Measurements from ENCODE around the gene NEURL1B. TPM values are rescaled to one million over a fixed set of nuclear protein-coding genes. Genes with fewer than 3 reads are reported as not detected.
A peak's percentile ranks its signal among the peaks of the same experiment; 100 is the strongest.
"Not testable (repeated sequence)": the region's sequence is repeated elsewhere in the genome, so short reads cannot be mapped to it uniquely, and the experiment has no call there.

The NEURL1B gene
- total and polyA plus RNA-seq, 4 experiments from 2014 or later, result 0.02 to 0.20 (median 0.08) TPM; not detected in 1

- CTCF ChIA-PET (ENCODE audit: partially characterized antibody), result no interaction called here
- POLR2A ChIA-PET (ENCODE audit: partially characterized antibody), result no interaction called here
- Mint-ChIP-seq H3K27ac (no peak overlapping the region), H3K9me3 (no peaks in the 10 kb centered on the region), H3K36me3 (no peaks in the 10 kb centered on the region), H3K27me3 (peaks cover 0 to 3% of the 10 kb centered on the region in 2 donors), H3K4me1 (peaks cover 0 to 2% (median 0%) of the 10 kb centered on the region in 4 donors), H3K4me3 (no peak overlapping the region)
- H3K9me3 ChIP-seq (ENCODE audit: control insufficient read depth in 1 of 2, low read length in 2 of 2), result no peaks in the 10 kb centered on the region
- H3K36me3 ChIP-seq (ENCODE audit: insufficient read depth, low read length), result no peaks in the 10 kb centered on the region
- no peak overlapping the region for H3K4me3 ChIP-seq (ENCODE audit: low read length in 2 of 2)
- H3K4me1 ChIP-seq (ENCODE audit: insufficient read depth, low read length), result no peaks in the 10 kb centered on the region
- H3K27ac ChIP-seq (ENCODE audit: low read depth, low read length), result no peak overlapping the region
- intact Hi-C loops (cut with micrococcal nuclease), result no loop called here
- DNase-seq, result no peak
- H3K27me3 ChIP-seq (ENCODE audit: insufficient read depth, low read length), result no peaks in the 10 kb centered on the region
Observed at GRCh38 chr5:172674155-172674554, 33.1 kb downstream of the NEURL1B start.

DNA sequence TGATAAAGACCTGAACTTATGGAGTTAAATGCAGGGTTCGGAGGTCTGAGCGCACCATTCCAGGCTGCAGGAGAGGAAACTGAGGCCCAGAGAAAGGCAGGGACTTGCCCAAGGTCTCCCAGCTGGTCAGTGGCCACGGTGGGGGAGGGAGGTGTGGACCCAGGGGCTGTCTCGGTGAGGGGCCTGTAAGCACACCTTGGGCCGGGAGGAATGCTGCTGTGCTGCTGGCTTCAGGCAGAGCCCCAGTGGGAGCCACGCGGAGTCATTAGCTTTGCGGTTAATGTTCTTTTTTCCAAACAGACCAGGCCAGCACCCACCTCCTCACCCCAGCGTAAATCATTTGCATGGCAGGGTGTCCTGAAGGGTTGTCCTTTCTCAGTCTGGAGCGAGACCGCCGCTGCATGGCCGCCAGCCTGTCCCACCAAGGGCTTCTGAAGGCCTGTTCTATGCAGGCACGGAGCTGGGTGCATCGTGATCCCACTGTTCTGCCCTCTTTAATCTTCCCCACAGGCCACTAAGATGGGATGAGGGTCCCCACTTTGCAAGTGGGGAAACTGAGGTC is 35.9 kb downstream of the NEURL1B start:
- Histone ChIP-seq H3K9me3 (ENCODE audit: control insufficient read depth in 1 of 2, low read length in 2 of 2) (no peaks in the 10 kb centered on the region), H3K4me1 (ENCODE audit: insufficient read depth, low read length) (no peaks in the 10 kb centered on the region), H3K27me3 (ENCODE audit: insufficient read depth, low read length) (no peaks in the 10 kb centered on the region), H3K27ac (ENCODE audit: low read depth, low read length) (no peak overlapping the region), H3K4me3 (ENCODE audit: low read length in 2 of 2) (no peak overlapping the region), H3K36me3 (ENCODE audit: insufficient read depth, low read length) (no peaks in the 10 kb centered on the region)
- Mint-ChIP-seq H3K4me1 (no peaks in the 10 kb centered on the region), H3K27me3 (peaks cover 0 to 2% of the 10 kb centered on the region in 2 donors), H3K9me3 (no peaks in the 10 kb centered on the region), H3K36me3 (no peaks in the 10 kb centered on the region), H3K27ac (no peak overlapping the region), H3K4me3 (no peak overlapping the region)
- intact Hi-C loops (cut with micrococcal nuclease), result no loop called here
- no peak for DNase-seq
- ChIA-PET CTCF (ENCODE audit: partially characterized antibody) (no interaction called here), POLR2A (ENCODE audit: partially characterized antibody) (no interaction called here)

DNA sequence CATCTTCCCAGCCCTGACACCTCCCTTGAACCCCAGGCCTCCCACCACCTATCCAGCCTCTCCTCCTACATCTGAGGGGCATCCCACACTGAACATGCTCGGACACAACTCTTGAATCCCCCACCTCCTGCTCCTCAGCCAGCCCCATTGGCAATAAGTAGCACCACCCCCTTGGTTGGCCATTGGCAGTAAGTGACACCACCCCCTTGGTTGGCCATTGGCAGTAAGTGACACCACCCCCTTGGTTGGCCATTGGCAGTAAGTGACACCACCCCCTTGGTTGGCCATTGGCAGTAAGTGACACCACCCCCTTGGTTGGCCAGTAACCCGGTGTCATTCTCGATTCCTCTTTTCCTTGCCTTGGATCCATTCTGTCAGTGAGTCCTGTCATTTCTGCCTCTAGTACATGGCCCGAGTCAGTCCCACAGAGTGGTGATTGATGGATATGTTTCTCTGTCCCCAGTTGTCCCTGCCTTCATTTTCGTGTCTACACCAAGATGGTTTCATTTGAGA is 37.4 kb downstream of the NEURL1B start:
- H3K27ac ChIP-seq (ENCODE audit: low read depth, low read length); H3K9me3 Mint-ChIP-seq; H3K36me3 Mint-ChIP-seq; H3K27me3 ChIP-seq (ENCODE audit: insufficient read depth, low read length); DNase-seq; H3K4me3 Mint-ChIP-seq; H3K9me3 ChIP-seq (ENCODE audit: control insufficient read depth in 1 of 2, low read length in 2 of 2); CTCF ChIA-PET (ENCODE audit: partially characterized antibody); H3K36me3 ChIP-seq (ENCODE audit: insufficient read depth, low read length); intact Hi-C loops (cut with micrococcal nuclease); H3K4me1 Mint-ChIP-seq; H3K27me3 Mint-ChIP-seq; H3K4me1 ChIP-seq (ENCODE audit: insufficient read depth, low read length); H3K4me3 ChIP-seq (ENCODE audit: low read length in 2 of 2): not testable (repeated sequence)
- POLR2A ChIA-PET (ENCODE audit: partially characterized antibody), result interaction anchor here (0.6 kb wide), 1 partner anchor 275 kb away, joined by 3 read pairs; no protein-coding TSS in a partner anchor
- peak overlapping the region in 1 of 7 donors; percentile 10 for H3K27ac Mint-ChIP-seq

DNA sequence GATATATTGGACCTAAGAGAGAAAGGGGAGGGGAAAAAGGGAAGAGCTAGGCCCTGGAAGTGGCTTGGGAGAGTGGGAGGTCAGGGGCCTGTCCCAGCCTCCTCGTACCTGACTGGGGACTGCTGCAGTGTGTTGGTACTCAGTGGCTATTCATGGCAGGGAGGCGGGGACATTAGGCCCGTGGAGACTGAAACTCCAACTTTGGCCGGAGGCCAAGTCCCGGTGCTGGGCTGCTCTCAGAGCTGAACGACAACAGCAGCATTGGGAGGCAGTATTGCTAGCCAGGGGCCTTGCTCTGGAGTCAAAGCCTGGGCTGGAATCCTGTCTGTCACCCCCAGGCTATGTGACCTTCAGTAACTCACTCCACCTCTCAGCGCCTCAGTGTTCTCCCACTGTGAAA is 37.8 kb downstream of the NEURL1B start:
- no peak overlapping the region for H3K27ac Mint-ChIP-seq
- H3K4me3 Mint-ChIP-seq, result no peak overlapping the region
- H3K4me3 ChIP-seq (ENCODE audit: low read length in 2 of 2), result no peak overlapping the region
- POLR2A ChIA-PET (ENCODE audit: partially characterized antibody), result interaction anchor here (0.6 kb wide), 1 partner anchor 274 kb away, joined by 3 read pairs; no protein-coding TSS in a partner anchor
- no peaks in the 10 kb centered on the region for H3K36me3 ChIP-seq (ENCODE audit: insufficient read depth, low read length)
- H3K9me3 Mint-ChIP-seq, result no peaks in the 10 kb centered on the region
- no peaks in the 10 kb centered on the region for H3K9me3 ChIP-seq (ENCODE audit: control insufficient read depth in 1 of 2, low read length in 2 of 2)
- CTCF ChIA-PET (ENCODE audit: partially characterized antibody), result interaction anchor here (1.0 kb wide), 1 partner anchor 18 kb away, joined by 3 read pairs; no protein-coding TSS in a partner anchor
- DNase-seq, result no peak
- H3K27ac ChIP-seq (ENCODE audit: low read depth, low read length), result no peak overlapping the region
- H3K36me3 Mint-ChIP-seq, result no peaks in the 10 kb centered on the region
- H3K4me1 Mint-ChIP-seq, result peaks cover 2 to 5% (median 5%) of the 10 kb centered on the region in 4 donors
- no peaks in the 10 kb centered on the region for H3K27me3 ChIP-seq (ENCODE audit: insufficient read depth, low read length)
- intact Hi-C loops (cut with micrococcal nuclease), result no loop called here
- H3K4me1 ChIP-seq (ENCODE audit: insufficient read depth, low read length), result no peaks in the 10 kb centered on the region
- H3K27me3 Mint-ChIP-seq, result peaks cover 0 to 2% of the 10 kb centered on the region in 2 donors

DNA sequence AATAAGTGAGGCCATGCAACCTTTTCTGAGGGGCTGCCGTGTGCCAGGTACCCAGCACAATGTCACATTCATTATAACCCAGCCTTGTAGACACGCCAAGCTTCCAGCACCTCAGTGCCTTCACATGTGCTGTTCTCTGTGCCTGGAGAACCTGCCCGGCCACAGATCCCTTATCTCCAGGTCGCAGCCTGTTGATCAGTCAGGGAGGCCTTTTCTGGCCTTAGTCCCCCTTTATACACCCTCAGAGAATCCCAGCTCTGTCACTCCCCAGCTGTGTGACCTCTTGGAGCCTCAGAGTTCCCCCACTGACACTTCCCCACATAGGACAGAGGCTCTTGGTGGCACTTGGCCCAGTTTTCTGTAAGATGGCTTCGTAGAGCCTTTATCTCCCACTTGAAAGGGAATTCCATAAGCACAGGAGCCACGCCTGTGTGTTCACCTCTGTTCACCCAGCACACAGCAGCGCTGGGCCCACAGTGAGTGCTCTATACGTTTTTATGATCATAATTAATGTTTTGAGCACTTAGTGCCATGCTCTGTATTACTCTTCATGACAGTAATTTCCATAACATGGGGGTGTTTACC is 38.7 kb downstream of the NEURL1B start:
- ChIA-PET CTCF (ENCODE audit: partially characterized antibody) (interaction anchor here (1.0 kb wide), 1 partner anchor 17 kb away, joined by 3 read pairs; no protein-coding TSS in a partner anchor), POLR2A (ENCODE audit: partially characterized antibody) (no interaction called here)
- Mint-ChIP-seq H3K4me3 (no peak overlapping the region), H3K36me3 (no peaks in the 10 kb centered on the region), H3K9me3 (no peaks in the 10 kb centered on the region), H3K27me3 (peaks cover 0 to 2% of the 10 kb centered on the region in 2 donors), H3K27ac (peak overlapping the region in 1 of 7 donors; percentile 48), H3K4me1 (peaks cover 2 to 11% (median 9%) of the 10 kb centered on the region in 4 donors)
- H3K27me3 ChIP-seq (ENCODE audit: insufficient read depth, low read length), result no peaks in the 10 kb centered on the region
- H3K27ac ChIP-seq (ENCODE audit: low read depth, low read length), result no peak overlapping the region
- intact Hi-C loops (cut with micrococcal nuclease), result no loop called here
- H3K36me3 ChIP-seq (ENCODE audit: insufficient read depth, low read length), result no peaks in the 10 kb centered on the region
- H3K9me3 ChIP-seq (ENCODE audit: control insufficient read depth in 1 of 2, low read length in 2 of 2), result no peaks in the 10 kb centered on the region
- H3K4me3 ChIP-seq (ENCODE audit: low read length in 2 of 2), result no peak overlapping the region
- DNase-seq, result no peak
- H3K4me1 ChIP-seq (ENCODE audit: insufficient read depth, low read length), result no peaks in the 10 kb centered on the region

DNA sequence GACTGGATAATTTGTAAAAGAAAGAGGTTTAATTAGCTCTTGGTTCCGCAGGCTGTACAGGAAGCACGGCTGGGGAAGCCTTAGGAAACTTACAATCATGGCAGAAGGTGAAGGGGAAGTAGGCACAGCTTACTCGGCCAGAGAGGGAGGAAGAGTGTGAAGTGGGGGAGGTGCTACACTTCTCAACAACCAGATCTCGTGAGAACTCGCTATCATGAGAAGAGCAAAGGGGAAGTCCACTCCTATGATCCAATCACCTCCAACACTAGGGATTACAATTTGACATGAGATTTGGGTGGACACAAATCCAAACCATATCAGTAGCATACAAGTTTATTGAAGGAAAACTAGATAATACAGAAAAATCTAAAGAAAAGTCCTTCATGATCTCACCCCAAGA is 39.9 kb downstream of the NEURL1B start:
- ChIA-PET CTCF (ENCODE audit: partially characterized antibody) (no interaction called here), POLR2A (ENCODE audit: partially characterized antibody) (no interaction called here)
- H3K36me3 ChIP-seq (ENCODE audit: insufficient read depth, low read length), result no peaks in the 10 kb centered on the region
- H3K27ac Mint-ChIP-seq, result peak overlapping the region in 1 of 7 donors; percentile 77
- no peaks in the 10 kb centered on the region for H3K27me3 Mint-ChIP-seq
- no peaks in the 10 kb centered on the region for H3K9me3 Mint-ChIP-seq
- H3K4me1 Mint-ChIP-seq, result peaks cover 2 to 11% (median 9%) of the 10 kb centered on the region in 4 donors
- H3K27ac ChIP-seq (ENCODE audit: low read depth, low read length), result no peak overlapping the region
- peak overlapping the region in 1 of 8 donors; percentile 59 for H3K4me3 Mint-ChIP-seq
- no peaks in the 10 kb centered on the region for H3K9me3 ChIP-seq (ENCODE audit: control insufficient read depth in 1 of 2, low read length in 2 of 2)
- no peak overlapping the region for H3K4me3 ChIP-seq (ENCODE audit: low read length in 2 of 2)
- no peaks in the 10 kb centered on the region for H3K36me3 Mint-ChIP-seq
- no peaks in the 10 kb centered on the region for H3K4me1 ChIP-seq (ENCODE audit: insufficient read depth, low read length)
- no peak for DNase-seq
- no peaks in the 10 kb centered on the region for H3K27me3 ChIP-seq (ENCODE audit: insufficient read depth, low read length)
- intact Hi-C loops (cut with micrococcal nuclease), result no loop called here

GRCh38 chr5:172681421-172681820 is 40.4 kb downstream of the NEURL1B start:
- POLR2A ChIA-PET (ENCODE audit: partially characterized antibody), result no interaction called here

More at GRCh38 chr5:172681421-172681820, 40.4 kb downstream of the NEURL1B start:
- Histone ChIP-seq H3K27ac (ENCODE audit: low read depth, low read length) (no peak overlapping the region), H3K9me3 (ENCODE audit: control insufficient read depth in 1 of 2, low read length in 2 of 2) (no peaks in the 10 kb centered on the region), H3K4me1 (ENCODE audit: insufficient read depth, low read length) (no peaks in the 10 kb centered on the region), H3K36me3 (ENCODE audit: insufficient read depth, low read length) (no peaks in the 10 kb centered on the region), H3K4me3 (ENCODE audit: low read length in 2 of 2) (no peak overlapping the region), H3K27me3 (ENCODE audit: insufficient read depth, low read length) (no peaks in the 10 kb centered on the region)
- no peak for DNase-seq
- Mint-ChIP-seq H3K36me3 (no peaks in the 10 kb centered on the region), H3K4me1 (peaks cover 2 to 11% (median 9%) of the 10 kb centered on the region in 4 donors), H3K27ac (peak overlapping the region in 2 of 7 donors; percentile 25 to 82), H3K9me3 (no peaks in the 10 kb centered on the region), H3K27me3 (no peaks in the 10 kb centered on the region), H3K4me3 (peak overlapping the region in 1 of 8 donors; percentile 1)
- intact Hi-C loops (cut with micrococcal nuclease), result no loop called here
- CTCF ChIA-PET (ENCODE audit: partially characterized antibody), result interaction anchor here (8.5 kb wide), 1 partner anchor 16 kb away, joined by 58 read pairs; no protein-coding TSS in a partner anchor

Data from CD4-positive, alpha-beta memory T cell (primary cell).